HL-60/S4 treated with retinoic acid at 250 ng/mL for 4 days and 3 days (cell line): ENCODE results near the gene ZMIZ2.

Experiments
- in situ Hi-C: fragments of 300-500 bp; cut with MboI; formaldehyde crosslinking; loops from 2 replicates; pipeline ENCODE4 v1.7.0; 2022; ENCODE audit warnings: low sequenced_read_pairs

Gene ZMIZ2

GRCh38 chr7:44755698-44756627, 7.3 kb downstream of the ZMIZ2 start:
- in situ Hi-C loops, result no loop called here

GRCh38 chr7:44756904-44757303, 8.3 kb downstream of the ZMIZ2 start:
- in situ Hi-C loops, result no loop called here

DNA sequence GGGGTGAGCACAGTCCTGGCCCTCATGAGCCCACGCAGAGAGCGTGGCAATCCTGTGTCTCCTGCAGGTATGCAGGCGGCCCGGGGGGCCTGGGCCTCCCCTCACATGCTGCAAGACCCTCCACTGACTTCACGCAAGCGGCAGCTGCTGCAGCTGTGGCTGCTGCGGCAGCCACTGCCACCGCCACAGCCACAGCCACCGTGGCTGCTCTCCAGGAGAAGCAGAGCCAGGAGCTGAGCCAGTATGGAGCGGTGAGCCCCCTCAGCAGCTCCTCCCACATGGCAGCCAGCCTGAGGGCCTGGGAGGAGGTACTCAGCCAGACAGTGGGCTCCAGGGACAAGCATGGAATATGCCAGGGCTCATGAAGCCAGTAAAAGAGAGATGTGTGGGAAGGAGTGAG, 8.7 kb downstream of the ZMIZ2 start:
- in situ Hi-C loops, result no loop called here

DNA sequence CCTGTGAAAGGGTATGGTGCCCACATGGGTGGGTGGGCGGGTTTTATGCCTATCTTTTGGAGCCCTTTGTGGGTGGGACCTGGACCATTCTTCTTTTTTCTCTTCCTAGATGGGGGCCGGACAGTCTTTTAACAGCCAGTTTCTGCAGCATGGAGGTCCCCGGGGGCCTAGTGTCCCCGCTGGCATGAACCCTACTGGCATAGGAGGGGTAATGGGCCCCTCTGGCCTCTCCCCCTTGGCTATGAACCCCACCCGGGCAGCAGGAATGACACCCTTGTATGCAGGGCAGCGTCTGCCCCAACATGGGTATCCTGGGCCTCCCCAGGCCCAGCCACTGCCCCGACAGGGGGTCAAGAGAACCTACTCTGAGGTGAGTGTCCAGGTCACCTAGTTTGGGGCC, 9.1 kb downstream of the ZMIZ2 start:
- in situ Hi-C loops, result no loop called here

DNA sequence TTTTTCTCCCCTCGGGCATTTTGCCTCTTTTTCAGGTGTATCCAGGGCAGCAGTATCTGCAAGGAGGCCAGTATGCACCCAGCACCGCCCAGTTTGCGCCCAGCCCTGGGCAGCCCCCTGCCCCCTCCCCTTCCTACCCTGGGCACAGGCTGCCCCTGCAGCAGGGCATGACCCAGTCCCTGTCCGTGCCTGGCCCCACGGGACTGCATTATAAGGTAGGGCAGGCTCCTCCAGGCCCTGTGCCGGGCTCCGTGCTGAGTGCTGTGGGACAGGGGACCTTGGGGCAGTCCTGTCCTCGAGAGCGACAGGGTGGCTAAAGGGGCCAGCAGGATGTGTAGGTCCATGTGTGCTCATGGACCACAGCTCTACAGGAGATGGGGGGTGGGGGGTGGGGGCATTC, 10.6 kb downstream of the ZMIZ2 start:
- in situ Hi-C loops, result no loop called here

DNA sequence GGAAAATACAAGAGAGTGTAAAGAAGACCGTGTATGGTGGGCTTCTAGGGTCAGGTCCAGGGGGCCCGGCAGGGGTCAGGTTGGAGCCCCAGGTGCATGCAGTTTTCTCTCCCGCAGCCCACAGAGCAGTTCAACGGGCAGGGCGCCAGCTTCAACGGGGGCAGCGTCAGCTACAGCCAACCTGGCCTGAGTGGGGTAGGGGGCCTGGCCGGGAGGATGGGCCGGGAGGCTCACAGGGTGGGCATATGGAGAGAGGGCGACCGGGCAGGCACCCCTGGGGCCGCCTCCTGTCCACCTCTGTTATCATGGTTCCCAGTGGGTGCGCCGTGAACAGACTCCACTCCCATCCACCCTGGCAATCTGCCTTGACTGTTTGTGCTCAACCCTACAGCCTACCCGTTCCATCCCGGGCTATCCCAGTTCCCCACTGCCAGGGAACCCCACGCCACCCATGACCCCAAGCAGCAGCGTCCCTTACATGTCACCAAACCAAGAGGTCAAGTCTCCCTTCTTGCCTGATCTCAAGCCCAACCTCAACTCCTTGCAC, 11.5 kb downstream of the ZMIZ2 start:
- in situ Hi-C loops, result no loop called here

DNA sequence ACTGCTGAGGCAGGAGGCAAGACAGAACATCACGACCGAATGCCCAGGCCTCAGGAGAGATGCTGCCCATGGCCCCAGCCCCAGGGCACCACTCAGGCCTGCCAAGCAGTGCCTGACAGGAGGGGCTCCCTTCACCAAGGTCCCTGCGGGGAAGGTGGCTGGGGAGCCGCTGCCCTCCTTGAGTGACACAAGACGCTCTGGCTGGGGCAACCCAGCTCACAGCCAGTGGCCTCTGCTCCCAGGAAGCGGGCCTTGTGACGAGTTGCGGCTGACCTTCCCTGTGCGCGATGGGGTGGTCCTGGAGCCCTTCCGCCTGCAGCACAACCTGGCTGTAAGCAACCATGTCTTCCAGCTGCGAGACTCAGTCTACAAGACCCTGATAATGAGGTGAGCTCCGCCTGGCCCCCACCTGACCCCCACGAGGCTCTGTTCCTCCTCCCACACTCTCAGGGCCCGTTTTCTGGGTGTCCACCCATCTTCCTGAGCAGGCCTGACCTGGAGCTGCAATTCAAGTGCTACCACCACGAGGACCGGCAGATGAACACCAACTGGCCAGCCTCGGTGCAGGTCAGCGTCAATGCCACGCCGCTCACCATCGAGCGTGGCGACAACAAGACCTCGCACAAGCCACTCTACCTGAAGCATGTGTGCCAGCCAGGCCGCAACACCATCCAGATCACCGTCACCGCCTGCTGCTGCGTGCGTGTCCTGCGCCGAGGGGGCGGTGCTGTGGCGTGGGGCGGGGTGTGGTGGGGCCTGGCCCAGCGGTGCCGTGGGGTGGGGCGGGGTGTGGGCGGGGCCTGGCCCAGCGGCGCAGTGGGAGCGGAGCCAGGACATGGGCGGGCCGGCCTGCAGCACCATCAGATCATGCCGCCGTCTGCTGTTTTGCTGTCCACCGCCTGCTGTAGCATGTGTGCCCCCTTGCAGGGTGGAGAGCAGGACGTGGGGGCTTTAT, 12.8 kb downstream of the ZMIZ2 start:
- in situ Hi-C loops, result no loop called here

GRCh38 chr7:44762300-44762699, 13.7 kb downstream of the ZMIZ2 start:
- in situ Hi-C loops, result no loop called here

- in situ Hi-C loops, result no loop called here
These were observed 14.3 kb downstream of the ZMIZ2 start for GRCh38 chr7:44762726-44763522.

GRCh38 chr7:44764081-44764480, 15.4 kb downstream of the ZMIZ2 start:
- in situ Hi-C loops, result no loop called here

GRCh38 chr7:44764665-44765578, 16.3 kb downstream of the ZMIZ2 start:
- in situ Hi-C loops, result no loop called here

- in situ Hi-C loops, result no loop called here
These were observed 17.1 kb downstream of the ZMIZ2 start for GRCh38 chr7:44765579-44766415.

DNA sequence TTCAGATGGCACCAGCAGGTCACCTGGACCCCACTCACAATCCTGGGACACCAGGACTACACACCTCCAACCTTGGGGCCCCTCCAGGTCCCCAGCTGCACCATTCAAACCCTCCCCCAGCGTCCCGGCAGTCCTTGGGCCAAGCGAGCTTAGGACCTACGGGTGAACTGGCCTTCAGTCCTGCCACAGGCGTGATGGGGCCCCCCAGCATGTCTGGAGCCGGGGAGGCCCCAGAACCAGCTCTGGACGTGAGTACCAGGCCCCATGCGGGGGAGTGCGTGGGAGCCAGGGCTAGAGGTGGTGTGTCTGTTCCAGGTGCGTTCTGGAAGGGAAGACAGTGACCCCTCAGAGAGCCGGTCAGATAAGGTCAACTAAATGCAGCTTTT, 17.8 kb downstream of the ZMIZ2 start:
- in situ Hi-C loops, result no loop called here

DNA sequence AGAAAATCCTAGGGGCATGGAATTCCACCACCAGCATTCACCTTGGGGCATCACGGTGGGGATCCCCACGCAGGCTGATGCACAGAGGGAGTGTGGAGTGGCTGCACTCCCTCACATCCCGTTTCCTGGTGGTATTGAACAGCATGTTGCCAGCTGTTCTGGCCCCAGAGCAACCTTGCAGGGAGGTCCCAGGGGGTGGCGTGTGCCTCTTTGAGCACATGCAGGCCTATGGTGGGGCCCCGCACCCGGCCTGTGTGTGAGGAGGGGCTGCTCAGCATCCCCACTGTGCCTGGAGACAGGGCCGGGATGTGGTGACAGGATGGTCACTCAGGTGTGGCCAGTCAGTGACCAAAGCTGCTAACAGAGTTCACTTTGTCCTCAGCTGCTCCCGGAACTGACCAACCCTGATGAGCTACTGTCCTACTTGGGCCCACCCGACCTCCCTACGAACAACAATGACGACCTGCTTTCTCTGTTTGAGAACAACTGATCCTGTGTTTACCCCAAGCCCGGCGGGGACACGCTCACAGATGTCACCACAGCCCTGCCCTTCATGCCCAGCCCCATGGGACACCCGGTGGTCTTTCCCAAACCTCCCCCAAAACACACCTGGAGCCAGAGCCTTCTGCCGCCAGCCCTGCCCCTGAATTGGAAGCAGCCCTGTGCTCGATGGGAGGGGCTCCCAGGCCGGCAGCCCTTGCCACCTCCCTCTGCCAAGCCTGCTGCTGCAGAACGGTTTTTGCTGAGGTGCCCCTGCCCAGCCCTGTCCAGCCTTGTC, 18.7 kb downstream of the ZMIZ2 start:
- in situ Hi-C loops, result no loop called here

- in situ Hi-C loops, result no loop called here
These were observed 19.4 kb downstream of the ZMIZ2 start for GRCh38 chr7:44767912-44768627.

GRCh38 chr7:44768628-44769371, 20.2 kb downstream of the ZMIZ2 start:
- in situ Hi-C loops, result no loop called here

GRCh38 chr7:44769376-44769775, 20.7 kb downstream of the ZMIZ2 start:
- in situ Hi-C loops, result no loop called here
